Uterus (tissue), 4 donors: ENCODE measurements around the gene GPN2. TPM values are rescaled to one million over a fixed set of nuclear protein-coding genes. Genes with fewer than 3 reads are reported as not detected.

Experiments used
- DNase-seq, 2 donors: peaks; one replicate each; pipeline ENCODE4 v3.0.0-alpha.2; 2019 to 2020
- H3K27ac ChIP-seq, 2 donors: fragments of 200-600 bp; sonication (generic); 1 replicate in 1 of 2; 2 replicates in 1 of 2; pipeline ENCODE4 v1.5.1; 2016 to 2018
- H3K27me3 ChIP-seq, 2 donors: fragments of 200-600 bp; sonication (generic); one replicate each; pipeline ENCODE4 v1.5.1; 2018 to 2019; ENCODE audit warnings: control low read depth in 1 of 2
- H3K36me3 ChIP-seq, 2 donors: fragments of 200-600 bp; sonication (generic); one replicate each; pipeline ENCODE4 v1.5.1; 2019; ENCODE audit warnings: control low read depth in 1 of 2
- H3K4me1 ChIP-seq, 2 donors: fragments of 200-600 bp; sonication (generic); one replicate each; pipeline ENCODE4 v1.5.1; 2018 to 2019; ENCODE audit warnings: control low read depth in 1 of 2
- H3K4me3 ChIP-seq, 2 donors: fragments of 200-600 bp; sonication (generic); 1 replicate in 1 of 2; 2 replicates in 1 of 2; pipeline ENCODE4 v1.5.1; 2018 to 2019; ENCODE audit warnings: mild to moderate bottlenecking in 1 of 2
- H3K9me3 ChIP-seq, 2 donors: fragments of 200-600 bp; sonication (generic); one replicate each; pipeline ENCODE4 v1.5.1; 2019; ENCODE audit warnings: control low read depth in 1 of 2
- CTCF ChIP-seq, 4 experiments: fragments of 200-600 bp in 2 of 4; fragments of 450-650 bp in 2 of 4; sonication (generic) in 2 of 4; IDR thresholded peaks; one replicate each; pipeline ENCODE4 v1.5.1; 2016 to 2019; ENCODE audit warnings: antibody characterized with exemption in 4 of 4, mild to moderate bottlenecking in 2 of 4, moderate library complexity in 1 of 4
- POLR2A ChIP-seq, 2 donors: fragments of 450-650 bp; IDR thresholded peaks; one replicate each; pipeline ENCODE4 v1.6.1; 2016; ENCODE audit warnings: antibody characterized with exemption in 2 of 2, mild to moderate bottlenecking in 1 of 2, moderate library complexity in 1 of 2
- intact Hi-C: fragments of 100-400 bp; cut with DNase I; formaldehyde crosslinking; loops from one replicate; pipeline ENCODE4 v1.15.1; 2023; ENCODE audit warnings: low total_unique reads
- total RNA-seq, 4 donors: library from RNA; depleted of rRNA in 3 of 4; stranded (reverse); fragments of >200 nt in 3 of 4; gene quantifications; one replicate each; pipeline versions ENCODE4 v1.1.0 to v1.2.4, GENCODE V29; 2014 to 2023
- donor health status: DM: yes; HTN: yes; CAD: no.

GPN2 gene
- total RNA-seq, 4 donors from 2014 or later, result 3.5 to 21.7 (median 11.4) TPM

- H3K4me1 ChIP-seq, result no peaks in the 10 kb centered on the region
- TF ChIP-seq POLR2A (IDR thresholded peaks at IDR 0.05), result no peak
- TF ChIP-seq CTCF (IDR thresholded peaks at IDR 0.05), result no peak
- H3K9me3 ChIP-seq, result no peaks in the 10 kb centered on the region
- H3K27me3 ChIP-seq, result no peaks in the 10 kb centered on the region
- H3K36me3 ChIP-seq, result no peaks in the 10 kb centered on the region
- DNase-seq, result no peak
- H3K4me3 ChIP-seq, result no peak overlapping the region
- intact Hi-C loops, result no loop called here
- H3K27ac ChIP-seq, result no peak overlapping the region
Measured at GRCh38 chr1:26911399-26912146, 21.5 kb upstream of the GPN2 start.

- intact Hi-C loops, result no loop called here
- Histone ChIP-seq H3K9me3 (no peaks in the 10 kb centered on the region), H3K27me3 (no peaks in the 10 kb centered on the region), H3K36me3 (no peaks in the 10 kb centered on the region), H3K27ac (no peak overlapping the region), H3K4me1 (no peaks in the 10 kb centered on the region), H3K4me3 (no peak overlapping the region)
- no peak for TF ChIP-seq POLR2A (IDR thresholded peaks at IDR 0.05)
- no peak for TF ChIP-seq CTCF (IDR thresholded peaks at IDR 0.05)
- DNase-seq, result no peak
Measured at GRCh38 chr1:26910343-26911160, 20.5 kb upstream of the GPN2 start.

- intact Hi-C loops, result no loop called here
- TF ChIP-seq POLR2A (IDR thresholded peaks at IDR 0.05) (no peak), CTCF (IDR thresholded peaks at IDR 0.05) (no peak)
Measured at GRCh38 chr1:26909951-26910342, 19.9 kb upstream of the GPN2 start.

GRCh38 chr1:26907071-26907917, 17.2 kb upstream of the GPN2 start:
- H3K27ac ChIP-seq, result no peak overlapping the region
- no peak overlapping the region for H3K4me3 ChIP-seq
- no peaks in the 10 kb centered on the region for H3K36me3 ChIP-seq
- no peaks in the 10 kb centered on the region for H3K9me3 ChIP-seq
- DNase-seq, result no peak
- intact Hi-C loops, result no loop called here
- no peaks in the 10 kb centered on the region for H3K4me1 ChIP-seq
- H3K27me3 ChIP-seq, result no peaks in the 10 kb centered on the region
- TF ChIP-seq POLR2A (IDR thresholded peaks at IDR 0.05) (no peak), CTCF (IDR thresholded peaks at IDR 0.05) (no peak)

More at GRCh38 chr1:26909951-26910342, 19.9 kb upstream of the GPN2 start:
- no peak overlapping the region for H3K27ac ChIP-seq
- H3K9me3 ChIP-seq, result no peaks in the 10 kb centered on the region
- no peaks in the 10 kb centered on the region for H3K4me1 ChIP-seq
- no peak for DNase-seq
- H3K36me3 ChIP-seq, result no peaks in the 10 kb centered on the region
- no peak overlapping the region for H3K4me3 ChIP-seq
- no peaks in the 10 kb centered on the region for H3K27me3 ChIP-seq
